Measurements from ENCODE around the gene TAS1R3.

The TAS1R3 gene

GRCh38 chr1:1324084-1324523 is 7.0 kb upstream of the TAS1R3 start:
- DNase-seq (ENCODE audit: low read depth in 2 of 2) = no peak

DNA sequence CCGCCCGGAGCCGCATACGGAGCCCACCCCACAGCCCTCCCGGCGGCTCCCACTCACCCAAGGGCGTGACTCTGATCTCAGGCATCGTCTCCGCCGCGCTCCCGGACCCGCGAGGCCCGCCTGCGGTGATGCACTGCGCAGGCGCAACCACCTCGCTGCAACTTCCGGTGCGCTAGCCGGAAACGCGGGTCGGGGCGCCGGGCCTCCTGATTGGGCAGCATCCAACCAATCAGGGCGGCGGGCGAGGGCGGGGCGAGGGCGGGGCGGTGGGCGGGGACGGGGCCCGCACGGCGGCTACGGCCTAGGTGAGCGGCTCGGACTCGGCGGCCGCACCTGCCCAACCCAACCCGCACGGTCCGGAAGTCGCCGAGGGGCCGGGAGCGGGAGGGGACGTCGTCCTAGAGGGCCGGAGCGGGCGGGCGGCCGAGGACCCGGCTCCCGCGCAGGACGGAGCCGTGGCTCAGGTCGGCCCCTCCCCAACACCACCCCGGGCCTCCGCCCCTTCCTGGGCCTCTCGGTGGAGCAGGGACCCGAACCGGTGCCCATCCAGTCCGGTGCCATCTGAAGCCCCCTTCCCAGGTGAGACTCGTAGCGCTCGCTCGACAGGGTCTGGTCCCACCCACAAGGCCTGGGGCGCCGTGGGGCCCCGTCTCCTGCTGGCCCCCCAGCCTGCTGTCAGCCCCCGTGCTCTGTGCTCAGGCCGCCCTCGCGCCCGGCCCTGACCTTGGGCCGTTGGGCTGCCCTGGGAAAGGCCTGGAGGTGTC is 6.4 kb upstream of the TAS1R3 start, which contains the start of the genes CPTP and INTS11:
Gene CPTP, plus strand, starts transcription at position 279 of the 764 bp plus-strand sequence. CDS start 2,109 bp downstream, outside the sequence.
Gene INTS11, minus strand, starts transcription at position 137 of the 764 bp plus-strand sequence. Its CDS starts 52 bp downstream, at position 85.
- peak; percentile 66 to 74 for DNase-seq (ENCODE audit: low read depth in 2 of 2)

DNA sequence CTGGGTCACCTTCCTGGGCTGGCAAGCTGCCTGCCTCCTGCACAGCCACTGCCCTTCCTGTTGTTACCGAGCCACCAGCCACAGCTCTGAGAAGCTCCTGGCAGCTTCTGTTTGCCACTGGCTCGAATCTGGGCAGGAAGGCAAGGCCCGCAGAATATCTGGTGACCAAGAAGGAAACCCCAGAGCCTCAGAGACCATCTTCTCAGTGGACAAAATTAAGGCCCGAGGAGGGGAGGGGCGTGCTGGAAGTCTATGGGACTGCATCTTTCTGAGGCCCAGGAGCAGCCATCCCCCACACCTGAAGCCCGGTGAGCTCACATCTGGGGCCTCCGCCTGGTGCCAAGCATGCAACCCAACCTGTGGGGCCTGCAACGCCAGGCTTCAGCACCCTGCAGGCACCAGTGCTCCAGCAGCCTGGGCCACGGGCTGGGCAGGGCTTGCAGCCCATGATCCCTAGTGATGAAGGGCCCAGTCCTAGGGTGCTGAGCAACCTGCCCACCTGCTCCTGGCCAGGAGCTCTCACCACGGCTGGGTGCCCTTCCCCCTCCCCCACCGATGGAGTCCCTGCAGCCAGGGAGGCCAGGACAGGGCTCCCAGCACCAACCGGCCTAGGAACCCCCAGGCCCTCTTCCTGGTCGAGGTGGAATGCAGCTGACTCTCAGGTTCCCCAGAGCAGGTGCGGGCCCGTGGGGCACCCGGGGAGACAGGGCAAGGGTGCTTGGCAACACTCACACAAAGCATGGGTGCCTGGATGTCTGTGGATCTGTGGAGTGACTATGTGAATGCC is 5.6 kb upstream of the TAS1R3 start:
- no peak for DNase-seq (ENCODE audit: low read depth in 2 of 2)

DNA sequence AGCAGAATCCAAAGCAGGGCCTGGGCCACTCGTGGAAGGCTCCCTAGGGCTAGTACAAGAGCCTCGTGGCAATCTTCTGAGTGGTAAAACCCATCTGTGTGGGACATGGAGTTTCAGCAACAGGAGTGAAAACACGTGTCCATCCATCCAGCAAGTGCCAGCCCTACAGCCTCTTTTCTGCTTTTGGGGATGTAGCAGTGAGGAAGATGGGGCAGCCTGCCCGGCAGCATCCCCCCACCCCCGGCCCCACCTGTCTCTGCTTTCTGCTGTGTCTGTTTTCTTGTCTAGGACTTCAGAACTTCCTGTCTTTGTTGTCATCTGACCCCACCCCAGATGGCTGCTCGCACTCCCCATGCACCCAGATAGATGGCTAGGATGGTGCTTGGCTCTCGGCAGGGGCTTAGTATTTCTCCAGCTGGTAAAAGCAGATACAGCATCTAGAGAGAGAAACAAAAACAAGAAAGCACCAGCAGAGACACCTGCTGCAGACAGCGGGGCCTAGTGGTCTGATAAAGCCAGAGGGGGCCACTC is 4.9 kb upstream of the TAS1R3 start:
- no peak for DNase-seq (ENCODE audit: low read depth in 2 of 2)

- no peak for DNase-seq (ENCODE audit: low read depth in 2 of 2)
Measured at GRCh38 chr1:1327291-1327690, 3.8 kb upstream of the TAS1R3 start.

GRCh38 chr1:1328254-1328653 is 2.8 kb upstream of the TAS1R3 start:
- DNase-seq (ENCODE audit: low read depth in 2 of 2) = no peak

- DNase-seq (ENCODE audit: low read depth in 2 of 2) = no peak
Measured at GRCh38 chr1:1329304-1330210, 1.5 kb upstream of the TAS1R3 start.

DNA sequence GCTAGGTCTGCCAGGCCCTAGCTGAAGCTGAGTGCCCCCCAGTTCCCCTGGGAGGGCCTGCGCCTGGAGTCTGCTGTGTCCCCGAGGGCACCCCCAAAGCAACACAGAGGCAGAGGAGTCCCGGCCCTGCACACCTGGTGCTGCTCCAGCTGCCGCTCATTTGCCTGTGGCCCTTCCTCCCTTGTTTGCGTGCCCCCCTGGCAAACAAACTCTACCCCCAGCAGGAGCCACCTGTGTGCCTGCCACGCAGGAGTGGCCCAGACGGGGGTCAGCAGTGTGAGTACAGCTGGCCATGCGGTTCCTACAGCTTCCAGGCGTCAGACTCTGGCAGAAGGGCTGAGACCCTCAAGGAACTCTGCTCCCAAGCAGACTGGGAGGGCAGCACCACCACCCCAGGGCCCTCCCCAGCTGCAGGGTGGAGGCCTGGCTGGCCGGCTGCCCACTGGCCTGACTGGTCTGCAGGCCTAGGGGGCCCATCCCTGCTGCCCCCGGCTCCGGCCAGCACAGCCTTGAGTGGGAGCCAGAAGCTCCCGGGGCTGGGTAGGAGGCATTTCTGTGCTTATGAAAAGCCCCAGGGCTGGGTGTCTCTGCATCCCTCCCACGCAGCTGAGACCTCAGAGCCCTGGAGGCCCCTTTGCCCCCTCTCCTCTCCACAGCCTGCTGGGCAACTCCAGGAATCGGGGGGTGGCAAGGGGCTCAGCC is 563 bp upstream of the TAS1R3 start:
- no peak for DNase-seq (ENCODE audit: low read depth in 2 of 2)

DNA sequence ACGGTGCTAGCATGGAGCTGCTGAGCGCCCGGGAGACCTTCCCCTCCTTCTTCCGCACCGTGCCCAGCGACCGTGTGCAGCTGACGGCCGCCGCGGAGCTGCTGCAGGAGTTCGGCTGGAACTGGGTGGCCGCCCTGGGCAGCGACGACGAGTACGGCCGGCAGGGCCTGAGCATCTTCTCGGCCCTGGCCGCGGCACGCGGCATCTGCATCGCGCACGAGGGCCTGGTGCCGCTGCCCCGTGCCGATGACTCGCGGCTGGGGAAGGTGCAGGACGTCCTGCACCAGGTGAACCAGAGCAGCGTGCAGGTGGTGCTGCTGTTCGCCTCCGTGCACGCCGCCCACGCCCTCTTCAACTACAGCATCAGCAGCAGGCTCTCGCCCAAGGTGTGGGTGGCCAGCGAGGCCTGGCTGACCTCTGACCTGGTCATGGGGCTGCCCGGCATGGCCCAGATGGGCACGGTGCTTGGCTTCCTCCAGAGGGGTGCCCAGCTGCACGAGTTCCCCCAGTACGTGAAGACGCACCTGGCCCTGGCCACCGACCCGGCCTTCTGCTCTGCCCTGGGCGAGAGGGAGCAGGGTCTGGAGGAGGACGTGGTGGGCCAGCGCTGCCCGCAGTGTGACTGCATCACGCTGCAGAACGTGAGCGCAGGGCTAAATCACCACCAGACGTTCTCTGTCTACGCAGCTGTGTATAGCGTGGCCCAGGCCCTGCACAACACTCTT is 1.1 kb downstream of the TAS1R3 start:
- no peak for DNase-seq (ENCODE audit: low read depth in 2 of 2)

DNA sequence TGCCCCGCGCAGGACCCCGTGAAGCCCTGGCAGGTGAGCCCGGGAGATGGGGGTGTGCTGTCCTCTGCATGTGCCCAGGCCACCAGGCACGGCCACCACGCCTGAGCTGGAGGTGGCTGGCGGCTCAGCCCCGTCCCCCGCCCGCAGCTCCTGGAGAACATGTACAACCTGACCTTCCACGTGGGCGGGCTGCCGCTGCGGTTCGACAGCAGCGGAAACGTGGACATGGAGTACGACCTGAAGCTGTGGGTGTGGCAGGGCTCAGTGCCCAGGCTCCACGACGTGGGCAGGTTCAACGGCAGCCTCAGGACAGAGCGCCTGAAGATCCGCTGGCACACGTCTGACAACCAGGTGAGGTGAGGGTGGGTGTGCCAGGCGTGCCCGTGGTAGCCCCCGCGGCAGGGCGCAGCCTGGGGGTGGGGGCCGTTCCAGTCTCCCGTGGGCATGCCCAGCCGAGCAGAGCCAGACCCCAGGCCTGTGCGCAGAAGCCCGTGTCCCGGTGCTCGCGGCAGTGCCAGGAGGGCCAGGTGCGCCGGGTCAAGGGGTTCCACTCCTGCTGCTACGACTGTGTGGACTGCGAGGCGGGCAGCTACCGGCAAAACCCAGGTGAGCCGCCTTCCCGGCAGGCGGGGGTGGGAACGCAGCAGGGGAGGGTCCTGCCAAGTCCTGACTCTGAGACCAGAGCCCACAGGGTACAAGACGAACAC is 1.8 kb downstream of the TAS1R3 start:
- DNase-seq (ENCODE audit: low read depth in 2 of 2) = no peak

DNA sequence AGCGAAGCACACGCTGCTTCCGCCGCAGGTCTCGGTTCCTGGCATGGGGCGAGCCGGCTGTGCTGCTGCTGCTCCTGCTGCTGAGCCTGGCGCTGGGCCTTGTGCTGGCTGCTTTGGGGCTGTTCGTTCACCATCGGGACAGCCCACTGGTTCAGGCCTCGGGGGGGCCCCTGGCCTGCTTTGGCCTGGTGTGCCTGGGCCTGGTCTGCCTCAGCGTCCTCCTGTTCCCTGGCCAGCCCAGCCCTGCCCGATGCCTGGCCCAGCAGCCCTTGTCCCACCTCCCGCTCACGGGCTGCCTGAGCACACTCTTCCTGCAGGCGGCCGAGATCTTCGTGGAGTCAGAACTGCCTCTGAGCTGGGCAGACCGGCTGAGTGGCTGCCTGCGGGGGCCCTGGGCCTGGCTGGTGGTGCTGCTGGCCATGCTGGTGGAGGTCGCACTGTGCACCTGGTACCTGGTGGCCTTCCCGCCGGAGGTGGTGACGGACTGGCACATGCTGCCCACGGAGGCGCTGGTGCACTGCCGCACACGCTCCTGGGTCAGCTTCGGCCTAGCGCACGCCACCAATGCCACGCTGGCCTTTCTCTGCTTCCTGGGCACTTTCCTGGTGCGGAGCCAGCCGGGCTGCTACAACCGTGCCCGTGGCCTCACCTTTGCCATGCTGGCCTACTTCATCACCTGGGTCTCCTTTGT is 2.6 kb downstream of the TAS1R3 start:
- no peak for DNase-seq (ENCODE audit: low read depth in 2 of 2)

DNA sequence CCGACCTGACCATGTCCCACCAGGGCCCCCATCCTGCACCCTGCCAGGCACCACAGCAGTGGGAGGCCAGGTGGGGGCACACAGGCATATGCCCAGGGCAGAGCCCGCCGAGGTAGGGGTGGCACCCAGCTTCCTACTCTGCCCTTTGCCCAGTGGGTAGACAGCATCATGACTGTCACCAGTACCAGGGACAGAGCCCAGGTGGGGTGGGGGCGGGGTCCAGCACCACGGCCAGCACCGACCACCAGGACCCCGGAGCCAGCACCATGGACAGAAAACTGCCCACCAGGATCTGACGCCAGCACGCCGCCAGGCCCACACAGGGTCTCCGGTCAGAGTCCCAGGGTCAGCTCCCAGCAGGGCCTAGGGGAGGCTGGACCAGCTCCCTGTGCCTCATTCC is 3.8 kb downstream of the TAS1R3 start:
- DNase-seq (ENCODE audit: low read depth in 2 of 2) = no peak

DNA sequence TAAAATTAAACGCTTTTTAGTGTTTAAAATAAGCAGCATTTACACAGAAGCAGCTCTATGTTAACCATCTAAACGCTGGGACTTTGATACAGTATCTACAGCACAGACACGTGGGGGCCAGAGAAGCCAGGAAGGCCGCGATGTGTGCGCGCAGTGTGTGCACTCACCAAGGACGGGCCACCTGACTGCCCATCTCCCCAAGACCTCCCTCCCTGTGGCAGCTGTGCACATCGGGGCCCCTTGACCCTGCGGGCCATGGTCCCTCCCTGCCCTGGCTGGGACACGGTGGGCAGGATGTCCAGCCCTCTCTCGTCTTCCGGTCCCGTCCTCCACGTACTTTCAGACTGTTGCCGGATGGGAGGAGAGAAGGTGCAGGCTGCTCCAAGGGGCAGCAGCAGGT is 4.2 kb downstream of the TAS1R3 start:
- DNase-seq (ENCODE audit: low read depth in 2 of 2) = no peak

DNA sequence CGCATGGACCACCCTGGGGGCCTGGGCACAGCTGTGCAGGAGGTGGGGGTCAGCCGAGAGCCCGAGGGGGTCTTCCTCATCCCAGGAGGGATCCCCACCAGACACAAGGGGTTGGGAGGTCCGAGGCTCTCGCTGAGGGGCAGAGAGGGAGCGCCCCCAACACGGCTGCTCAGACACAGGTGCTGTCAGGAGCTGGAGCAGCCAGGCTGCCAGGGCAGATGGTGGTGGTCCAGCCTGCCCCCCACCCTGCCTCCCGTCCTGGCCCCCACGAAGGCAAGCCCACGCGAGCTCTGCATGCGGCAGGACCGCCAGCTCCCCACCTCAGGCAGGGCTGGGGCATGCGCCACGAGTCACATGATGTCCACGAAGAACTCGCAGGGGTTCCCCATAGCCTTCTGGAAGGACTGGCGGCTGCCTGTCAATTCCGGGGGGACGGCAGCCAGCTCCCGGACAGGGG is 4.7 kb downstream of the TAS1R3 start:
- DNase-seq (ENCODE audit: low read depth in 2 of 2) = no peak

DNA sequence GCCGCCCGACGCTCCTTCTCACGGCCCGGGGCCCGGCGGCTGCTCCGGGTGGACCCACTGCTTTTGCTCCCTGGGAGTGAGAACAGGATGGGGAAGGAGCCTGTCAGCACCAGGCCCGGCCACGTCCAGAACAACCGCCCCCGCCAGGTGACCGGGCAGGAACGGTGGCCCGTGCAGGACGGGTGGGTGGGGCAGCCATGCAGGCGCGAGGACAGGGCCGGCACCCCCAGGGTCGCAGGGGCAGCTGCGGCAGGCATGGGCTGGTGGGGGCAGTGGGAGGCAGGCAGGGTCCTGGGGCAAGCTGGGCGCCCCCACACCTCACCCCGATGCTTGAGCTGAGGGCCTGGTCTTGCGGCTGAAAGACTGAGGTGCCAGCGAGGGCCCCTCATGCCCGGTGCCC is 5.4 kb downstream of the TAS1R3 start:
- no peak for DNase-seq (ENCODE audit: low read depth in 2 of 2)

GRCh38 chr1:1336931-1337792 is 6.1 kb downstream of the TAS1R3 start:
- no peak for DNase-seq (ENCODE audit: low read depth in 2 of 2)

DNA sequence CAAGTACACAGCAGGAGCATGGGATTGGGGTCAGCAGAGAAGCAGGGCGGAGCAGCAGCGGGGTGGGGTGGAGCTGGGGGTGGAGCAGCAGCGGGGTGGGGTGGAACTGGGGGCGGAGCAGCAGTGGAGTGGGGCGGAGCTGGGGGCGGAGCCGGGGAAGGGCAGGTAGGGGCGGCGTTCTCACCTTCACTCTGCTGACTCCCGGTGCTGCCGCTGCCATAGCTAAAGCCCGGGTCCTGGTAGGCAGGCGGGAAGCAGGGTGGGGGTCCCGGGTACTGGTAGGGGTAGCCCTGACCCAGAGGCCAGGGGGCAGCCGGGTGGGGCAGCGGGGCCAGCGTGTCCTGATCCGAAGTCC is 6.7 kb downstream of the TAS1R3 start:
- DNase-seq (ENCODE audit: low read depth in 2 of 2) = no peak

- no peak for DNase-seq (ENCODE audit: low read depth in 2 of 2)
Measured at GRCh38 chr1:1338278-1338677, 7.2 kb downstream of the TAS1R3 start.
